CD4-positive, alpha-beta T cell treated with Interleukin-21 for 1 hour (primary cell): ENCODE results near the gene BAG3.

Experiments
- DNase-seq: peaks from one replicate; pipeline ENCODE4 v3.0.0-alpha.2; 2020

Gene BAG3

GRCh38 chr10:119667562-119668328 is 16.6 kb downstream of the BAG3 start:
- no peak for DNase-seq

- no peak for DNase-seq
These were observed 17.3 kb downstream of the BAG3 start for GRCh38 chr10:119668461-119668860.

GRCh38 chr10:119669331-119669730 is 18.2 kb downstream of the BAG3 start:
- DNase-seq, result no peak

GRCh38 chr10:119669975-119670640 is 18.9 kb downstream of the BAG3 start:
- DNase-seq, result no peak

- DNase-seq, result no peak
These were observed 19.5 kb downstream of the BAG3 start for GRCh38 chr10:119670717-119671116.

- DNase-seq, result no peak
These were observed 20.2 kb downstream of the BAG3 start for GRCh38 chr10:119671381-119671780.

- no peak for DNase-seq
These were observed 21.1 kb downstream of the BAG3 start for GRCh38 chr10:119672291-119672690.

GRCh38 chr10:119673271-119673670 is 22.1 kb downstream of the BAG3 start:
- no peak for DNase-seq

- DNase-seq, result no peak
These were observed 24.4 kb downstream of the BAG3 start for GRCh38 chr10:119675483-119676170.

- no peak for DNase-seq
These were observed 25.9 kb downstream of the BAG3 start for GRCh38 chr10:119677126-119677525.

- no peak for DNase-seq
These were observed 26.9 kb downstream of the BAG3 start for GRCh38 chr10:119677904-119678755.

- DNase-seq, result no peak
These were observed 28.3 kb downstream of the BAG3 start for GRCh38 chr10:119679480-119679829.

GRCh38 chr10:119680050-119680449 is 28.9 kb downstream of the BAG3 start:
- no peak for DNase-seq

- DNase-seq, result no peak
These were observed 29.5 kb downstream of the BAG3 start for GRCh38 chr10:119680650-119681081.

GRCh38 chr10:119686465-119687191 is 35.4 kb downstream of the BAG3 start:
- DNase-seq, result peak; percentile 84

GRCh38 chr10:119687192-119688032 is 36.2 kb downstream of the BAG3 start:
- no peak for DNase-seq

GRCh38 chr10:119688033-119688508 is 36.9 kb downstream of the BAG3 start:
- no peak for DNase-seq

GRCh38 chr10:119689016-119689580 is 37.9 kb downstream of the BAG3 start:
- no peak for DNase-seq

GRCh38 chr10:119691726-119692125 is 40.5 kb downstream of the BAG3 start:
- no peak for DNase-seq

- no peak for DNase-seq
These were observed 42.2 kb downstream of the BAG3 start for GRCh38 chr10:119693262-119693957.
